GM12874 (cell line): ENCODE data around the gene DENND4A.

Experiments
- TF ChIP-seq, protein P1 (sequence below): IDR thresholded peaks from 2 replicates; pipeline ENCODE4 v1.5.1; 2011; ENCODE audit warnings: low read depth, mild to moderate bottlenecking, control low read depth, low read length, moderate library complexity; ENCODE audit not compliant: insufficient read depth

The DENND4A gene

GRCh38 chr15:65752151-65752700, 39.9 kb downstream of the DENND4A start:
- TF ChIP-seq, protein P1, sequence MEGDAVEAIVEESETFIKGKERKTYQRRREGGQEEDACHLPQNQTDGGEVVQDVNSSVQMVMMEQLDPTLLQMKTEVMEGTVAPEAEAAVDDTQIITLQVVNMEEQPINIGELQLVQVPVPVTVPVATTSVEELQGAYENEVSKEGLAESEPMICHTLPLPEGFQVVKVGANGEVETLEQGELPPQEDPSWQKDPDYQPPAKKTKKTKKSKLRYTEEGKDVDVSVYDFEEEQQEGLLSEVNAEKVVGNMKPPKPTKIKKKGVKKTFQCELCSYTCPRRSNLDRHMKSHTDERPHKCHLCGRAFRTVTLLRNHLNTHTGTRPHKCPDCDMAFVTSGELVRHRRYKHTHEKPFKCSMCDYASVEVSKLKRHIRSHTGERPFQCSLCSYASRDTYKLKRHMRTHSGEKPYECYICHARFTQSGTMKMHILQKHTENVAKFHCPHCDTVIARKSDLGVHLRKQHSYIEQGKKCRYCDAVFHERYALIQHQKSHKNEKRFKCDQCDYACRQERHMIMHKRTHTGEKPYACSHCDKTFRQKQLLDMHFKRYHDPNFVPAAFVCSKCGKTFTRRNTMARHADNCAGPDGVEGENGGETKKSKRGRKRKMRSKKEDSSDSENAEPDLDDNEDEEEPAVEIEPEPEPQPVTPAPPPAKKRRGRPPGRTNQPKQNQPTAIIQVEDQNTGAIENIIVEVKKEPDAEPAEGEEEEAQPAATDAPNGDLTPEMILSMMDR = no peak

GRCh38 chr15:65751431-65751830, 40.7 kb downstream of the DENND4A start:
- TF ChIP-seq, protein P1 = no peak

DNA sequence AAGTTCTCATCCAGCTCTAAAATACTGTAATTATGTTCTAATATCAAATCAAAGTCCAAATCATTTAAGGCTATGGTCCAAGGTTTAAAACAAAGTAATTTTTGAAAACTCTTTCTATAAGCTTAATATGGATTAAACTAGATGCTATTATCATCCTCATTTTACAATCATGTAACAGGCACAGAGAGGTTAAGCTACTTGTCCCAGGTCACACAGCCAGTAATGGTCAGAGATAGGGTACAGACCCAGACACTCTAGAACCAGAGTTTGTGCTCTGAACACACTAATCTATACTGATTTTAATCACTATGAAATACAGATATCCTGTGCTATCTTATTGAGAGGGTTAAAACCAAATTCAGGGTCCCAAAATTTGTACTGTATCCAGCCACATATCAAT, 44.8 kb downstream of the DENND4A start:
- TF ChIP-seq, protein P1 = no peak

- TF ChIP-seq, protein P1 = no peak
Observed at GRCh38 chr15:65743637-65744252, 48.3 kb downstream of the DENND4A start.

DNA sequence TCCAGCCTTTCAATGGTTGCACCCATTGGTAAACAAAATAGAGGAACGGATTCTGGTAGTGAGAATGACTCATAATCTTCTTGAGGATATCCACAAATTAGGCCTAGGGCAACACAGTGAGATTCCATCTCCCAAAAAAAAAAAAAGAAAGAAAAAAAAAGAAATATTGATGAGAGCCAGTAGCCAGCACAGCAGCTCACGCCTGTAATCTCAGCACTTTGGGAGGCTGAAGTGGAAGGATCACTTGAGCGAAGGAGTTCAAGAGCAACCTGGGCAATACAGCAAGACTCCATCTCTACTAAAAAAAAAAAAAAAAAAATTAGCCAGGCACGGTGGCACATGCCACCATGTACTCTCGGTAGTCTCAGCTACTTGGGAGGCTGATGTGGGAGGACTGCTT, 51.9 kb downstream of the DENND4A start:
- TF ChIP-seq, protein P1 = no peak

DNA sequence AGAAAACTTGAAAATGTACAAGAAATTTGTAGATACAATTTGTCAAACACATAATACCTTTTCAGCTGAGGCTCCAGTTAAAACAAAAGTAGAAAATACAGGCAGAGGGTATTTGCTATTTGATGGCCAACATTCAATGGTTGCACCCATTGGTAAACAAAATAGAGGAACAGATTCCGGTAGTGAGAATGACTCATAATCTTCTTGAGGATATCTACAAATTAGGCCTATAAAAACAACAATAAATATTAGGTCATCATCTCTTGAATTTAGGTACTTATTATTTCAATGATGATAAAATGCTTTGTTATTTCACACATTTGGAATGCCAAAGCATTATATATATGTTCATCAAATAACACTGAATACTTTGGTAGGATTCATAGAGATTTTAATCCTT, 53.4 kb downstream of the DENND4A start:
- TF ChIP-seq, protein P1 = no peak

DNA sequence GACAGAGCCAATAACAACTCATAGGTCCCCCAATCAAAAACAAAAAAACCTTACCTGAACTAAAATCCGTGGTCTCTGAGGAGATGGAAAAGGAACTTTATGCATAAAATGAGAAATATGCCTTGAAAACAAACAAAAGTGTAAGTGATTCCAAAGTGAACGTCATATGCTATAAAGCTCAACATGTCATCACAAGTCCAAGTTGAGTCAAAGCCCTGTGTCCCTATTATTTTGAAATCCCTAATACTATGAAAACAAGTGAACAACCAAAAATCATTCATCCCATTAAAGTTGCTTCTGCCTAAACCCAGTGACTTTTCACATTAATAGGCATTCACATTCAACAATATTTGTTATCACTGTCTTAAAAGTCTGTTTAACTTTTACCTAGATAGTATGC, 59.4 kb downstream of the DENND4A start:
- TF ChIP-seq, protein P1 = no peak
